Coronary artery (tissue), 2 donors: ENCODE measurements around the gene RNU6-7.

Experiments used
- DNase-seq: peaks from one replicate; pipeline ENCODE4 v3.0.0-alpha.2; 2017; ENCODE audit warnings: low spot score
- H3K27ac ChIP-seq, 2 donors: fragments of 200-600 bp; sonication (generic); one replicate each; pipeline ENCODE4 v1.5.1; 2016 to 2019
- H3K4me3 ChIP-seq: fragments of 200-600 bp; sonication (generic); 2 replicates; pipeline ENCODE4 v1.5.1; 2016; ENCODE audit warnings: mild to moderate bottlenecking, moderate library complexity
- CTCF ChIP-seq: fragments of 200-600 bp; sonication (generic); IDR thresholded peaks from one replicate; pipeline ENCODE4 v1.5.1; 2019; ENCODE audit warnings: antibody characterized with exemption

Gene RNU6-7

DNA sequence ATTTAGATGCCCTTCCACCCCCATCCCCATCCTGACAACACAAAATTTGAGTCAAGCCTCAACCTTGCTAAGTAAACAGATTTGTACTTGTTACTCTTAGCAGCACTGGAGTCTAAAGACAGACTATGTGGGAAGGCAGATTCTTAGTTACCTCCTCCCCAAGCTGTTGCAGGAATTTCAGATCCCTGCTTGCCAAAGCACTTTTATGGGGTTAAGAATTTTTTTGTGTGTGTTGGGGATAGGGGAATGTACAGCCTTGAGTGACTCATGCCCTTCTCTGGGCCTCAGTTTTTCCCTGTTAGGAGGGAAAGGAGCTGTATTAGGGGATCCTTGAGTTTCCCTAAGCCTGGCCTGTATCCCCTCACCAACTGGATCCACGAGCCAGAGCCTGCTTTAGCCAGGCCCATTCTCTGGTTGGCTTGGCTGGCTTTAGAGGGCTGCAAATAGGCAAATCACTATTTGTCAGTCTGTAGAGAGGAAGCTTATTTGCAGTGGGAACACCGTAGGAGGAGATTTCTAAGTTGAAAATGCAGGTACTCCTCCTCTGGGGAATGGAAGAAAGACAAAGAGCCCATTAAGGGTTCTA, 28.9 kb downstream of the RNU6-7 start:
- DNase-seq = no peak
- Histone ChIP-seq H3K27ac (peak overlapping the region in 1 of 2 donors; percentile 25), H3K4me3 (no peak overlapping the region)
- TF ChIP-seq CTCF = no peak

DNA sequence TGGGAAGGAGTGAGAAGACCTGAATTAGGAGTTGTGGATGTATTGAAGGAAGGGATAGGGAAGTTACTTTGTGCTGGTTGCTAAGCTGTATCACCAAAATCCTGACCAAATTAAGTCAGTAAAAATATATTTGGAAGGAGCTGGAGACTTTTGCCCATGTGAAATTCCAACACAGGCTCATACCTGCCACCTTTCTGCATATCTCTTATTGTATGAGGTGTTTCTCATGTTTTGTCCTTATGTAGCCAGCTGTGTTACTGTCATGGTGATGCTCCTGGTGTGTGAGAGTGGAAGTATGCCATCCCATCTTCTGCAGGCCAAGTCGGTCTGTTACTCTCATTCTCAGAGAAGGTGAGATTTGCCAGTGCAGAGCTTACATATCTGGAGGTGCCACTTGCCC, 30.6 kb downstream of the RNU6-7 start:
- DNase-seq = no peak
- TF ChIP-seq CTCF = no peak
- Histone ChIP-seq H3K27ac (no peak overlapping the region), H3K4me3 (no peak overlapping the region)

DNA sequence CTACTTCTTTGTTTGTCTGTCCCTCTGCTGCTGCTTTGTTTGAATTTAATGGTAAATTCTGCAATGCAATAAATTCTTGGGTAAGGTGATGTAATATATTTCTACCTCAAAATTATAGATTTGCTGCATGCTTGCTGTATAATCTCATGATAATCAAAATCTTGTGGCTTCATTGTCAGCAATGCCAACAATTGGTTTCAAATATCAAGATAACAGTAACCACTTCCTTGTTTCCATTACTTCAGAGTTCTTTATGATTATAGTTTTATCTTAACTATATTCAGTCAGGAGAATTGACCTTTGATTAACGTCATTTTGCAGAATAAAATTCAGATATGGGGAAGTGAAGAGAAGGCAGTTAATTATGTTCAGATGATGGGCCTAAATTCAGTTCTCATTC, 31.4 kb downstream of the RNU6-7 start:
- no peak overlapping the region for H3K27ac ChIP-seq

GRCh38 chr14:32244404-32244803, 42.6 kb downstream of the RNU6-7 start:
- no peak for TF ChIP-seq CTCF
- no peak overlapping the region for H3K27ac ChIP-seq
- no peak for DNase-seq
- no peak overlapping the region for H3K4me3 ChIP-seq

More for the DNA sequence above, 31.4 kb downstream of the RNU6-7 start:
- no peak for DNase-seq
- TF ChIP-seq CTCF = no peak
- H3K4me3 ChIP-seq = no peak overlapping the region

GRCh38 chr14:32246751-32247150, 44.9 kb downstream of the RNU6-7 start:
- no peak overlapping the region for H3K4me3 ChIP-seq
- H3K27ac ChIP-seq = no peak overlapping the region
- no peak for TF ChIP-seq CTCF
- DNase-seq = no peak

DNA sequence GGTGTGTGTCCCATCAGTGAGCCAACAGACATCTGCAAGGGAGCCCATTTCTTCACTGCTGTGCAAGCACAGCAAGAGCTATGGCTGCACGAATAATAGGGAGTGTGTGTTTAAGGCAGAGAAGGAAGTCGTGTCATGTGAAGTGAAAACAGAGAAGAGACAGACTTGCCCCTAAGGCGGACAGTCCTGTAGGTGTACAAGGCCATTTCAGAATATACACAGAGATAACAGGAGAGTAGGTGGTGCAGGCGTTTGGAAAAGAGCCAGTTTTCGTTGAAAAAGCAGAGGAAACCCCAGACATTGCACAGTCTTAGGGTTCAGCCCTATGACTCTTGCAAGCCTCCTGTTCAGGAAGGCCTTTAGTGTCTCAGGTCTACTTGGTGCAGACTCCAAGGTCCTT, 47.5 kb downstream of the RNU6-7 start:
- Histone ChIP-seq H3K4me3 (no peak overlapping the region), H3K27ac (no peak overlapping the region)
- no peak for DNase-seq
- no peak for TF ChIP-seq CTCF

DNA sequence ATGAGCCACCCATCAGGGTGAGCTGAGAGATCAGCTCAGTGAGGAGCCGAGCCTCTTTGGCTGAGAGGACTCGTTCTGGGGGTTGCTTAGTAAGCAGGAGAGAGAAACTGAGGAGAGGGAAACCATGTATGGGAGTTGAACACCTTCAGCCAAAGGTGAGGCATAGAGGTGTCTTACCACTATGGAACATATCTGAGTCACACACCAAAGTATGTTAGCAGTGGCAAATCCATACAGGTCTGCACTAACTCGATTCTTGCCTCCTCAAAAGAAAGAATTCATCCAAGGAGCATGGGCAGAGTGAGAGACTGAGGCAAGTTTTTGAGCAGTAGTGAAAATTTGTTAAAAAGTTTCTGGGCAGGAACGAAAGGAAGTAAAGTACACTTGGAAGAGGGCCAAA, 47.9 kb downstream of the RNU6-7 start:
- Histone ChIP-seq H3K27ac (no peak overlapping the region), H3K4me3 (no peak overlapping the region)
- TF ChIP-seq CTCF = no peak
- DNase-seq = no peak
